OCI-LY1 (cell line): ENCODE measurements around the gene ZBTB20.

ENCODE experiments used
- CTCF ChIP-seq: fragments of 200-600 bp; sonication (generic), shearing (Covaris generic); IDR thresholded peaks from 2 replicates; pipeline ENCODE4 v1.5.1; 2017; ENCODE audit warnings: mild to moderate bottlenecking, antibody characterized with exemption, low read length, moderate library complexity, mixed read lengths
- EZH2 ChIP-seq: fragments of 200-600 bp; sonication (generic), shearing (Covaris generic); IDR thresholded peaks from 2 replicates; pipeline ENCODE4 v1.8.0; 2017; ENCODE audit warnings: borderline replicate concordance, mixed run types, mild to moderate bottlenecking, antibody characterized with exemption, low read length, moderate library complexity, mixed read lengths

DNA sequence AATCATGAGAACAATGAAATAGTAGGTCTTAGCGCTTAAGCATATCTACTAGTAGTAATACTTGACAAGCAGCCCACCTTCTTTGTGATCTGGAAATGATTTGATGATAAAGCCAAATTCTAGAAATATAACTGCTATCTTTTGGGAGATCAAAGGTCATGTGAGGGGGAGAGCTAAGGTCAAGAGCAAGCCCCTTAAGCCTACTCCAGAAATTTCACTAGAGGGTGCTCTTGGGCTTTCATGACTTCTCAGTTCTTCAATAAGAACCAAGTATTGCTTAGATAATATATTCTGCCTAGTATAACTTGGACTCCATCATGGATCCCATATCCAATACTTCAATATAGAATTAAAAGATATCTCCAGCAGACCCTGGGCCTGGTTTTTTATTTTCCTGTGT is 319.6 kb downstream of the ZBTB20 start:
- TF ChIP-seq EZH2 (no peak), CTCF (peak; percentile 68)
